ENCODE measurements around the gene USP53.

GRCh38 chr4:119229908-119230687, 17.6 kb downstream of the USP53 start:
- TF ChIP-seq CTCF (IDR thresholded peaks at IDR 0.05 in 2 of 3, conservative IDR thresholded peaks at IDR 0.05 in 1 of 3; ENCODE audit: control insufficient read depth in 2 of 3, extremely low read depth in 1 of 3, insufficient read depth in 1 of 3, low read depth in 3 of 3, low read length in 3 of 3) (no peak), GATAD2B (conservative IDR thresholded peaks at IDR 0.05; ENCODE audit: low read depth) (no peak), STAT1 (conservative IDR thresholded peaks at IDR 0.05) (no peak), ZNF217 (IDR thresholded peaks at IDR 0.05) (no peak), SMAD1 (IDR thresholded peaks at IDR 0.05; ENCODE audit: low read depth, partially characterized antibody) (no peak), BACH1 (IDR thresholded peaks at IDR 0.05; ENCODE audit: borderline replicate concordance) (no peak), SPI1 (IDR thresholded peaks at IDR 0.05; ENCODE audit: borderline replicate concordance, insufficient read depth, low read depth, low read length) (no peak), HDAC2 (IDR thresholded peaks at IDR 0.05) (no peak), SKIL (IDR thresholded peaks at IDR 0.05; ENCODE audit: low read depth, poor library complexity, severe bottlenecking) (no peak), NFYB (IDR thresholded peaks at IDR 0.05; ENCODE audit: insufficient read depth, low read depth, low read length) (no peak), RFX5 (IDR thresholded peaks at IDR 0.05; ENCODE audit: low read depth, low read length) (no peak)

All from GM12878 (cell line).